Fibroblast of the aortic adventitia (primary cell): ENCODE data around the gene LRRC74B. TPM values are rescaled to one million over a fixed set of nuclear protein-coding genes. Genes with fewer than 3 reads are reported as not detected.

Experiments
- DNase-seq: peaks from one replicate; pipeline ENCODE4 v3.0.0-alpha.2; 2010; ENCODE audit warnings: low read depth
- H3K4me3 ChIP-seq: 2 replicates; pipeline ENCODE4 v1.5.1; 2011; ENCODE audit warnings: low read depth, mild to moderate bottlenecking, control low read depth, low read length, moderate library complexity
- CTCF ChIP-seq: IDR thresholded peaks from 2 replicates; pipeline ENCODE4 v1.5.1; 2011; ENCODE audit warnings: mild to moderate bottlenecking, low read length, control low read depth, inconsistent platforms; ENCODE audit not compliant: insufficient read depth
- total RNA-seq: library from RNA; depleted of rRNA; stranded (reverse); fragments of >200 nt; gene quantifications from 2 replicates; pipeline ENCODE4 v1.2.3, GENCODE V29; 2012; ENCODE audit warnings: low replicate concordance

LRRC74B gene
- total RNA-seq, 1 donor = not detected

GRCh38 chr22:21076912-21077625 lies 31.3 kb downstream of the LRRC74B start:
- no peak overlapping the region for H3K4me3 ChIP-seq
- no peak for DNase-seq
- no peak for TF ChIP-seq CTCF

GRCh38 chr22:21077884-21078508 lies 32.2 kb downstream of the LRRC74B start:
- no peak for DNase-seq
- H3K4me3 ChIP-seq = no peak overlapping the region
- TF ChIP-seq CTCF = no peak

- H3K4me3 ChIP-seq = no peak overlapping the region
- TF ChIP-seq CTCF = no peak
- DNase-seq = no peak
These were observed 33.2 kb downstream of the LRRC74B start for GRCh38 chr22:21078916-21079315.

GRCh38 chr22:21079493-21079892 lies 33.7 kb downstream of the LRRC74B start:
- no peak for DNase-seq
- no peak for TF ChIP-seq CTCF
- no peak overlapping the region for H3K4me3 ChIP-seq

GRCh38 chr22:21080435-21081137 lies 34.8 kb downstream of the LRRC74B start:
- no peak for DNase-seq
- no peak overlapping the region for H3K4me3 ChIP-seq
- TF ChIP-seq CTCF = no peak

GRCh38 chr22:21082248-21082647 lies 36.5 kb downstream of the LRRC74B start:
- DNase-seq = no peak
- H3K4me3 ChIP-seq = no peak overlapping the region

More at GRCh38 chr22:21082248-21082647, 36.5 kb downstream of the LRRC74B start:
- TF ChIP-seq CTCF = no peak
